ENCODE data around the gene MBNL1.

- TF ChIP-seq EZH2 (IDR thresholded peaks at IDR 0.05): no peak
- no peak for TF ChIP-seq EGR1 (IDR thresholded peaks at IDR 0.05; ENCODE audit: low read depth)
- TF ChIP-seq POLR2A (IDR thresholded peaks at IDR 0.05; ENCODE audit: borderline replicate concordance, extremely low read depth, insufficient read depth, insufficient read length): no peak
- TF ChIP-seq, protein P1, sequence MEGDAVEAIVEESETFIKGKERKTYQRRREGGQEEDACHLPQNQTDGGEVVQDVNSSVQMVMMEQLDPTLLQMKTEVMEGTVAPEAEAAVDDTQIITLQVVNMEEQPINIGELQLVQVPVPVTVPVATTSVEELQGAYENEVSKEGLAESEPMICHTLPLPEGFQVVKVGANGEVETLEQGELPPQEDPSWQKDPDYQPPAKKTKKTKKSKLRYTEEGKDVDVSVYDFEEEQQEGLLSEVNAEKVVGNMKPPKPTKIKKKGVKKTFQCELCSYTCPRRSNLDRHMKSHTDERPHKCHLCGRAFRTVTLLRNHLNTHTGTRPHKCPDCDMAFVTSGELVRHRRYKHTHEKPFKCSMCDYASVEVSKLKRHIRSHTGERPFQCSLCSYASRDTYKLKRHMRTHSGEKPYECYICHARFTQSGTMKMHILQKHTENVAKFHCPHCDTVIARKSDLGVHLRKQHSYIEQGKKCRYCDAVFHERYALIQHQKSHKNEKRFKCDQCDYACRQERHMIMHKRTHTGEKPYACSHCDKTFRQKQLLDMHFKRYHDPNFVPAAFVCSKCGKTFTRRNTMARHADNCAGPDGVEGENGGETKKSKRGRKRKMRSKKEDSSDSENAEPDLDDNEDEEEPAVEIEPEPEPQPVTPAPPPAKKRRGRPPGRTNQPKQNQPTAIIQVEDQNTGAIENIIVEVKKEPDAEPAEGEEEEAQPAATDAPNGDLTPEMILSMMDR (IDR thresholded peaks at IDR 0.05 in 2 of 3, conservative IDR thresholded peaks at IDR 0.05 in 1 of 3; ENCODE audit: borderline replicate concordance in 1 of 3, insufficient read depth in 1 of 3, low read depth in 2 of 3, low read length in 2 of 3): no peak
- no peak for TF ChIP-seq POLR2AphosphoS5 (IDR thresholded peaks at IDR 0.05; ENCODE audit: low read depth, low read length)
- no peak for TF ChIP-seq SP1 (IDR thresholded peaks at IDR 0.05; ENCODE audit: low read depth)
- TF ChIP-seq RAD21 (IDR thresholded peaks at IDR 0.05; ENCODE audit: low read depth): no peak
- TF ChIP-seq MAX (IDR thresholded peaks at IDR 0.05): no peak
- no peak for TF ChIP-seq FOSL1 (IDR thresholded peaks at IDR 0.05; ENCODE audit: low read depth)
- TF ChIP-seq ZNF274 (IDR thresholded peaks at IDR 0.05; ENCODE audit: low read depth, low read length): no peak
- TF ChIP-seq JUND (IDR thresholded peaks at IDR 0.05): no peak
- no peak for TF ChIP-seq SRF (IDR thresholded peaks at IDR 0.05; ENCODE audit: low read depth)
- TF ChIP-seq ZFX (IDR thresholded peaks at IDR 0.05): no peak
These were observed 228.7 kb downstream of the MBNL1 start for GRCh38 chr3:152497457-152497856.
